WTC11 (cell line): ENCODE measurements around the gene NAT8L. TPM values are rescaled to one million over a fixed set of nuclear protein-coding genes. Genes with fewer than 3 reads are reported as not detected.

ENCODE experiments used
- ATF1 ChIP-seq: sonication (generic); formaldehyde crosslinking; IDR thresholded peaks from 2 replicates; pipeline ENCODE4 v1.8.1; 2023; ENCODE audit warnings: mild to moderate bottlenecking, moderate library complexity, missing genetic modification reagents
- ELF4 ChIP-seq: sonication (generic); formaldehyde crosslinking; IDR thresholded peaks from 2 replicates; pipeline ENCODE4 v1.8.1; 2022; ENCODE audit warnings: low read depth, mild to moderate bottlenecking, moderate library complexity, missing genetic modification reagents
- HMGXB4 ChIP-seq: sonication (generic); formaldehyde crosslinking; IDR thresholded peaks from 2 replicates; pipeline ENCODE4 v1.8.1; 2023; ENCODE audit warnings: mild to moderate bottlenecking, moderate library complexity, missing genetic modification reagents
- IRF1 ChIP-seq: sonication (generic); formaldehyde crosslinking; IDR thresholded peaks from 2 replicates; pipeline ENCODE4 v1.8.0; 2023; ENCODE audit warnings: missing genetic modification reagents
- MAX ChIP-seq: sonication (generic); formaldehyde crosslinking; IDR thresholded peaks from 2 replicates; pipeline ENCODE4 v1.8.0; 2022; ENCODE audit warnings: mild to moderate bottlenecking, missing genetic modification reagents
- PRDM15 ChIP-seq: sonication (generic); formaldehyde crosslinking; IDR thresholded peaks from 2 replicates; pipeline ENCODE4 v1.8.0; 2022; ENCODE audit warnings: missing genetic modification reagents
- SP1 ChIP-seq: sonication (generic); formaldehyde crosslinking; conservative IDR thresholded peaks from 2 replicates; pipeline ENCODE4 v1.8.1; 2022; ENCODE audit warnings: missing genetic modification reagents
- USF1 ChIP-seq: sonication (generic); formaldehyde crosslinking; IDR thresholded peaks from 2 replicates; pipeline ENCODE4 v1.8.0; 2022; ENCODE audit warnings: mild to moderate bottlenecking, missing genetic modification reagents
- ZNF281 ChIP-seq: sonication (generic); formaldehyde crosslinking; IDR thresholded peaks from 2 replicates; pipeline ENCODE4 v1.8.0; 2023; ENCODE audit warnings: mild to moderate bottlenecking, missing genetic modification reagents
- ZNF423 ChIP-seq: fragments of 250-450 bp; sonication (Bioruptor Pico); IDR thresholded peaks from 2 replicates; pipeline ENCODE4 v2.1.2; 2022; ENCODE audit warnings: mild to moderate bottlenecking, moderate library complexity
- ZNF425 ChIP-seq: fragments of 250-450 bp; sonication (Bioruptor Pico); conservative IDR thresholded peaks from 2 replicates; pipeline ENCODE4 v1.9.0; 2021; ENCODE audit warnings: mild to moderate bottlenecking
- total RNA-seq: library from RNA; stranded (reverse); gene quantifications from 3 replicates; pipeline ENCODE4 v1.2.3, GENCODE V29; 2021

NAT8L gene
- total RNA-seq, 1 experiment from 2014 or later = 20.0 TPM

GRCh38 chr4:2057382-2058065, 1.6 kb upstream of the NAT8L start (continued):
- no peak for TF ChIP-seq ZNF425 (CRISPR knock-in tag)
- no peak for TF ChIP-seq MAX (CRISPR knock-in tag)
- TF ChIP-seq ZNF281 (CRISPR knock-in tag) = no peak
- TF ChIP-seq ATF1 (CRISPR knock-in tag) = no peak
- TF ChIP-seq ZNF423 (CRISPR knock-in tag) = no peak
- TF ChIP-seq IRF1 (CRISPR knock-in tag) = no peak
- TF ChIP-seq SP1 (CRISPR knock-in tag) = no peak
- TF ChIP-seq HMGXB4 = no peak
- no peak for TF ChIP-seq ELF4 (CRISPR knock-in tag)
- no peak for TF ChIP-seq PRDM15 (CRISPR knock-in tag)
- no peak for TF ChIP-seq USF1 (CRISPR knock-in tag)
